GM19397 (cell line): ENCODE data around the gene VSX1.
A peak's percentile ranks its signal among the peaks of the same experiment; 100 is the strongest.

Experiments
- ATAC-seq: cut with Tn5 transposase; IDR thresholded peaks from one replicate; pipeline ENCODE4 v1.9.1; 2021; ENCODE audit warnings: mild to moderate bottlenecking, moderate library complexity; ENCODE audit not compliant: unreplicated experiment

Gene VSX1

DNA sequence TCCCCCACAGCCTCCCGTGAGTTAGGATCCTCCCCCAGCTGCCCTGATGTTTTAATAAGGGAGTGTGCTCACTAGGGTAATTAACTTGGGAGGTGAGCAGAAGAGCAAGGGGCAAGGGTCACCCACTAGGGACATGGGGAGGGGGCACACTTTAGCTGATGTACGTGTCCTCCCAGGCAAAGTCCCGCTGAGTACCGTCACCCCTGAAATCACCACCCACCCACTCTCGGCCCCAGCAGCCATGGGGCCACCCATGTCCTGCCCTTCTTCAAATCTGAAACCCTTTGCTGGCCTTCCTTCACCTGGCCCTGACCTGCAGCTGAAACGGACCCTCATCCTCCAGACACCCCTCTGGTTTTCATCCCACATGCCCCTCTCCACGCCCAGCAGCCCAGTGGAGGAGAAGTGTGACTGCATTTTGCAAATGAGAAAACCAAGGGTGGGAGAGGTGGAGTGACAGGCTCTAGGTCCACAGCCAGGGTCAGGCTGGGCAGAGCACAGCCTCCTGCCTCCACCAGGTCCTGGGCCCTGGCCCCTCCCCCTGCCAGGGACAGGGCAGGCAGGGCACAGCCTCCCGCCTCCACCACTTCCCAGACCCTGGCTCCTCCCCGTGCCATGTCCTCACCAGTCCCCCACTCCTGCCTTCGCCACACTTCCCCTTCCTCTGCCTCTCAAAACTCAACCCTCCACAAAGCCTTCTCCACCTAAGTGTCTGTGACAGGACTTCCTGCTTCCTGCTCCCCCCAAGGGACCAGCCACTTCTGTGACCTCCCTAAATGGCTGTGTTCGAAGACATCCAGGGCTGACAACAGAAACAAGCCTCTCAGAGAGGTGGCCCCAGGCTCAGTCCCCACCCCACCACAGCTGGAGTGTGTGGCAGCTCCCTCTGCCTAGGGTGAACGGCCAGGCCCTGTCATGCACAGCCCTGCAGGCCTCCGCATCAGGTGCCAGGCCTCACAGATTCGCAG lies 39.1 kb downstream of the VSX1 start:
- ATAC-seq: peak; percentile 91

DNA sequence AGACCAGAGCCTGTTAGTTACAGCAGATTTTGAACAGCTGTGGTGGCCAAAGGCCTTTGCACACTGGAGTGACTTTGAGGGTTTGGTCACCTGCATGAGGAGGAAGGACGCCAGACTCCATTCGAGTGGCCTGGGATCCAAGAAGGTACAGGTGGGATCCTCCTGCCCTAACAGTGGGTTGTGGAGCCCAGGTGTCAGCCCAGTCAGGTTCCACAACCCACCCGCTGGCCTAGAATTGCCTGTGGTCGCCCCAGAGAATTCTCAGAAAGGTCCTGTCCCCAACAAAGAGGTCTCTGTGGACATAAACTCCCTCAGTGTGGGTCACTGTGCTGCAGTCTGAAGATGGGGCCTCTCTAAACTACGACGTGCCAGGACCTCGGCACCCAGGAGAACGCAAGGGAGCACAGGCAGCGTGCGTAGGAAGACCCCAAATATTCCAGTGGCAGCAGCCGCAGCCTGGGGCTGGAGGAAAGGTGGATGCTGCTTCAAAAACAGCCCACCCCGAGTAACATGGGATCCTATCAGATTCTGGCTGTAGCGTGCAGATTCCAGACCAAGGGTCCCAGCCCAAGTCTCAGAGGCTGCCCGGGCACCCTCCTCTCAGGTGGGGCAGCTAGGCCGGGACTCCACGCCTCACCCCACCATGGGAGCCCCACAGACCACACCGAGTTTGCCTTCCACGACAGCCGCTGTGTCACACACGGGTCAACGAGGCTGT lies 40.0 kb downstream of the VSX1 start:
- ATAC-seq: no peak

DNA sequence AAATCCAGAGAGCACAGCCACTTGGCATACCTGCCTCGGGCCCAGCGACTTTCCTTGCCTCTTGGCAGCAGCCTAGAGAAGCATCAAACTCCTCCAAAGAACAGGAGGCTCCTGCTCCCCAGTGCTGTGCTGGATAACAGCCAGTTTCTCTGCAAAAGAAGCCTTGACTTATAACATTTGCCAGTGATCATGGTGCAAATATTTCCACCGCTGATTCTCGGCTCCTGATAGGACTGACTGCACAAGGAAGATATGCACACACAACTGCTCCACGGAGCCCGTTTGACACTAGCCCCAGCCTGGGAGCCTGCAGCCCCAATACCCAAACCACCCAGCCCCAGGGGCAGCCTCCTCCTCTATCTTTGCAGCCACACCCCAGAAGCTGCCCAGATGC lies 41.5 kb downstream of the VSX1 start:
- ATAC-seq: no peak

DNA sequence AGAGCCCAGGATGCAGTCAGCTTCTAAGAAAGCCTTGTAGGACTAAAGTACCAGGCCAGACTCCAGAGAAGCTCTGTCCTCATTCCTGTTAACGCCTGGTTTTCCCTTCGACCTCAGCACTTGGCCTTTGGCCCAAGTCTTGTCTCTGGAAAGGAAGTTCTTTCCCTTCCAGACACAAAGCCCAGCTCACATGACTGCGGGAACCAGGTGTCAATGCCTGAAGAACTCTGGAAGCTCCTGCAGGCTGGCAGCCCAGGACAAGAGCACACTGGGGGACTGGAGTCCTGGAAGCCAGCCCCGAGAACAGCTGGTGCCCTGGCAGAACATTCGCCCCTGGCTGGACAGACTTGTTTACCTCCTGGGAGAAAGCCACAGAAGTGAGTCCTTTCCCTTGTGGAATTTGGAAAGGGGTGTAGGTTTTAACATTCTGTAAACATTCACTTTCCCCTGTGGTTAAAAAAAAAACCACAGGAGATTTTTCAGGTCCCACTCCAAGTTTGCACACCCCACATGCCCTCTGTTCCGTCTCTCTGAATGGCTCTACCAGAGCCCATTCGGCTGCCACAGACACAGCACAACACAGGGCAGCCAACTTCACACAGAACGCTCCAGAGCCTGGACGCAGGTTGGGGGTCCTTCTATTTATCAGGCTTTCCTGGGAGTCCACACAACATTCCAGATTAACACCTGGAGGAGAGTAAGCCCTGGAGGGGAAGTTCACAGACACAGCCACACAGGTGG lies 42.1 kb downstream of the VSX1 start:
- no peak for ATAC-seq

DNA sequence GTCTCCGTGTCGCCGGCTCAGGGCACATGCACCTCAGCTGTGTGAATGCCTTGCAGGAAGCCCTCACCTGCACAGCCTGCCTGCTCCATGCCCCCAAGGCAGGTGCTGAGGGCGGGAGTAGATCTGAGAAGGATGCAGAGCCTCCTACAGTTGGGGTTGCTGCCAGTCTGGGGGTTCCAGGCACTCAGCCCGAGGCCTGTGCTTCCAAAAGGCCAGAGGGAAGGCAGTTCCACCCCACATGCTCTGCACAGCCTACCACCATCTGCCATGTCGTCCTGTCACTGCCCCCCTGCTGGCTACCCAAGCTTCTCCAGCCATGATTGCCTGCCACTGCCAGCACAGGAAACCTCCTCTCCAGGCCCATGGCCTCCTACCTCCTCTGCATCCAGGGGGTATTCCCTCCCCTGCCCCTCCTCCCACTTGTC lies 43.3 kb downstream of the VSX1 start:
- no peak for ATAC-seq

DNA sequence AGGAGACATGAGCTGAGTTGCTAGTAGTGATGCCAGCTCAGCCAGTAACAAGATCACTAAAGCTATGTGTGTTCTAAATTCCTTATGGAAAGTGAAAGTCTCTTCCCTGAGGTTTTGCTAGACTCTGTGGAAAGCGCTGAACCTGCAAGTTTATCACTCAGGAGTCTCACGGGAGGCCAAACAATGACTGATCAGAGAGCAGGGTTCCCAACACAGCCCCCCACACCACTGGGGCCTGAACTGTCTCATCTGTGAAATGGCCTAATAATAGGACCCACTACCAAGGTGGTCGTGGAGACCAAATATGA lies 43.9 kb downstream of the VSX1 start:
- ATAC-seq: no peak

DNA sequence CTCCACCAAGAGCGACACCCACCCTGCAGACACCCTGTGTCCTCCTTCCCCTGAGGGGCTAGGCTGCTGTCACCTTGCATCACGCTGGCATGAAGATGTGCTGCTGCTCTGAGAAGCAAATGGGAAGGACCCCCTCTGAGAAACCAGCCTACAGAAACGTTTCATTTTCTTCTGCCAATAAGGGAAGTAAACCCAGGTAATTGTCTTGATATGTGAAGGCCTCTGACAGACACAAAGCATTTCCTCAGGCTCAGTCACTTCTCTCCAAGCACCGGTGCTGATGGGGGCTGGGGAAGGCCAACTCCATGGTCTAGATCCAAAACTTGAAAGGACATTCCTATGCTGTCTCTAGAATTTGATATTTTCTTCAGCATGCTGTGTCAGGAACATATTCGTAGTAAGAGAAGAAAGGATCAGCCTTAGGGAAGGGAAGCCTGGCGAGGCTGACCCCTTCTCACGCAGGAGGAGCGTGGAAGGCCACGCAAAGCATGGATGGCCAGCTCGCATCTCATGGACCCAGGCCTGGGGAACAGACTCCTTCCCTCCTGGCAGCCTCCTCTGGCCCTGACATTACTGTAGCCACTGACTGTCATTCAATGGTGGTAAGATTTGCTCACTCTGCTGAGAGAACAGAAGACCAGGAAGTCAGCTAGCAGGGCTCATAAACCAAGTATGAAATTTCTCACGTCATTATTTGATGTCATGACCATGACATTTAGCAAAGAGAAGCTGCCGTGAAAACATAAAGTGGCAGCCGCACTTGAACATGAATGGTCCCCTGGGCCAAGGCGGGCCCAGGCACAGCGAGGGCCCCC lies 44.4 kb downstream of the VSX1 start:
- no peak for ATAC-seq

DNA sequence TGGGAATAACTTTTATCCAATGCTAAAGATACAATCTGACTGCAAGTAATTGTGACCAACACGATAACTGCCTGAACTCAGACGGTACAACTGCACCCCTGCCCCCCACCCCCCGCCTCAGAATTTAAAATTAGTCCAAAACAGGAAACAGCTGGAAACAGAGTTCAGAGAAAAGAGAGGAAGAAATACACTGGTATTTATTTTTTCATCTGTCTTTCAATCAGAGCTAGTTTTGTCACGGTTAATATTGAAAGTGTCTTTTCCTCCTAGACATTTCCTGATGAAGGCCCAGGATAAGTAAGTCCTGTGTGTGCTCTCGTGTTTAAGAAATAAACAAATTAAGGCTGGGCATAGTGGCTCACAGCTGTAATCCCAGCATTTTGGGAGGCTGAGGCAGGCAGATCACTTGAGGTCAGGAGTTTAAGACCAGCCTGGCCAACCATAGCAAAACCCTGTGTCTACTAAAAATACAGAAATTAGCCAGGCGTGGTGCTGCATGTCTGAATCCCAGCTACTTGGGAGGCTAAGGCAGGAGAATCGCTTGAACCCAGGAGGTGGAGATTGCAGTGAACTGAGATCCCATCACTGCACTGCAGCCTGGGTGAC lies 45.5 kb downstream of the VSX1 start:
- peak; percentile 15 for ATAC-seq

DNA sequence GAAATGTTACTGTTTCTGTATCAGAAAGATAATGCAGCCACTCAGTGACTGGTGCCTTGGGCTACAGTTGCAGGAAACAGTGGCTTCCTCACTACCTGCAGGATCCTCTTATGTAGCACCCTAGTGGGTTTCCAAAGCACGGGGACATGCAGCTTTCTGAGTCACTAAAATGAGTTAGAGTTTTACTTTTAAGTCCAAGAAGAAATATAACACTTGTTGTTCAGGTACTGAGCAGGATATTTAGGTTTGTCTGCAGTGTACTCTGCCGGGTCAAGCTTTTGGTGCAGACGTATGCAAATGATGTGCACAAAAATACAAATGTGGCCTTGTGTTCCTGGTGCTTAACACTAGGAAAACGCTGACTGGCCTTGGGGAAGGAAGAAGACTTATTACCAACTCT lies 46.0 kb downstream of the VSX1 start:
- ATAC-seq: peak; percentile 37

DNA sequence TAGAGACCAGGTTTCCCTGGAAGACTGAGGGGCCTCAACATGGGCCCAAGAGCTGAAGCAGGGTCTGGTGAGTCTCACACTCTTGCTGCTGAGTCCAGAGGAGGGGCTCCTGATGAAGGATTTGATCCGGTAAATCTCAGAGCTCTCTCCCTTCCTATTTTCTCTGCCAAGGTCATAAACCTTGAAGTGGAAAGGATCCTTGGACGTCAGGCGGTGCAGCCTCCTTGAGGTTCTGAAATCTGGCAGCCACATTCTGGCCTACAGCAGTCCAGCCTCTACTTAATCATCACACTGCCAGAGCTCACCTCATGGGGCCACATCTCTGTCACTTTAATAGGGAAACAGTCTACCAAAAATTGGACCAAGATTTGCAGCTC lies 48.0 kb downstream of the VSX1 start:
- no peak for ATAC-seq

DNA sequence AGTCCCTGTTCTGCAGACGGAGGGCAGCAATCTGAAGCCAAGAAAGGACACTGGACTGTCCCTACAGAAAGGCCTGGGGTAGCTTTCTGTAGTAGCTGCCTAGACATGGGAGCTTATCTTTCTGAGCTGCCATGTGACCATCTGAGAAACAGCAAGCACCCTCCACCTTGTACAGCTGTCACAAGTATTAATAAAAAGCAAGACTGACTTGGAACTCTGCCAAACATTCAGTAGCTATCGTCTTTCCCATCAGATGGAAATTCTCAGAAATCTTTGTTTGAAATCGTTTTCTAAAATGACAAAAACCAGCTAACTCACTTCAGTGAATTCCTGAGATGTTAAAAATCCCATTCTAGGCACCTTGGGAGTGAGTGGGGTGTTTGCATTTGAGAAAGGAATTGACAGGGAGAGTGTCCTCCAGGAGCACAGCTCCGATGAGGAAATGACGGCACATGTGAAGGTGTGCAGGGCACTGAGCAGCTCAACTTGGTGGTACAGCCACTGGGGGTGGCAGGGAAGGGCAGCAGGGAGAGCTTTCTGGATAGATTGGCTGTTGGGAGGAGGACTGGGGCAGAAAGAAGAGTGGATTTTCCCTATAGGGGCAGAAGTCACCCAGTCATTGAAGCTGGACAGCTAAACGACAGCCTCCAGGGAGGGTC lies 48.5 kb downstream of the VSX1 start:
- ATAC-seq: no peak

DNA sequence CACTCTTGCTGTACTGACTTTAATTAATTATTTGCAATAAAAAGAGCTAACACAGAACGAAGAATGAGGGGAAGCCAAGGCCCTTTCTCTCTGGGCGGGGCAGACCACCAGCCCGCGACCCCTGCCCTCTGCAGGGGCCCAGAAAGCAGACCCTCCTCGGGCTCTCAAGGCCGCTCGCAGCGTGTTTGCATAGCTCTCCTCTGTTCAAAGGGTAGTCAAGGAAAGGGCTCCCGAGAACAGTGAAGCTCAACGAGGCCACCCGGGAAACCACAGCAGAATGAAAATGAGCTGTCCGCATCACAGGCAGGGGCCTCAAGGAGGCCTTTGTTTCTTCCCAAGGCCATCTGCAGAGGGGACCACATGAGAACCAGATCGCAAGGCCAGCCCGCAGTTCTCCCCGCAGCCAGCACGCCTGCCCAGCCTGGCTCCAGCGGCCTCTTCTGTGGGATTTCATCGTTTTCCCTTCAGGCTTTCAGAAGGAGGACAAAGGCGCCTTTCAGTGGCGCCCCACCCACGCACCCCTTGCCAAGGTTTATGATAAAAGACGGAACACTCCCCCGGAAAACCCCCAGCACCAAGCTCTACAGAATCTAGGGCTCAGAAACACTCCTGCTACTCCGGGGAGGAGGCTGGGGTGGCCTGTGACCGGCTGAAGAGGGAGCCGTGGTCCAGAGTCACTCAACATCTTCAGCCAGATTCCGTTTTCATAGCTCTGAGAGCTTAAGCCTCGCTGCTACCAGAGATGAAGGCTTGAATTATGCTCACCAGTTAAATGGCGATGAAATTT lies 49.3 kb downstream of the VSX1 start:
- ATAC-seq: no peak

DNA sequence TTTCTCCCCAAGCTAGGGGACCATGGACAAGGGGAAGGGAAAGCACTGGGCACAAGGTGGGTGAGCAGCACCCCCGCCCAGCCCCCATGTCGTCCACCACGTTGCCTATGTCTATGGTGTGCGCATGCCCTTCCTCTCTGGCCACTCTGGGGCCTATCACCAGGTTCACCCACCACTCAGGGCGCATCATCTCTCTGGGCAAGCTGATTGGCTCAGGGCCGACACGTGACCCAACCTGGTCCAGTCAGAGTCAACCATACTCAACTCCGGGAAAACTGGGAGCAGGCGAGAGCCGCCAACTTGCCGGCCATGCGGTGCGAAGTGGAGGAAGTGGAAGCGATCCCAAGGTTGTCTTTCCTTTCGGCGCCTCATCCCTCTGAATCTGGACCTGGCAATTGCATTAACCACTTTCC lies 49.9 kb downstream of the VSX1 start:
- ATAC-seq: no peak

DNA sequence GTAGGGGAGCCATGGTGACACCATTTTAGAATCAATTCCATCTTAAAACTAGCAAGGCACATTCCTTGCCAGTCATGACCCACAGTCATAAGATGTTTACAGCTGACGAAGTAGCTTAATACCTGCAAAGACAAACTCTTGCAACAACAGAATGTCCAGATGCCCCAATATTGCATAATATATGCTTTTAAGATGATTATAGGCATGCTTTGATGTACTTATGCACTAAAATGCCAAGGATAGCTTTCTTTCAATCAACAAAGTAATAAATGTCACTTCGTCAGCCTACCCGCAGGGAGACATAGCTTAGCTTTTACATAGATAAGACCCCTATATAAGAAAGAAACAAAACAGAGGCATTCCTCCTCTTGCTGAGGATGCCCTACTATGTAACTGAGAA lies 50.7 kb downstream of the VSX1 start:
- no peak for ATAC-seq

DNA sequence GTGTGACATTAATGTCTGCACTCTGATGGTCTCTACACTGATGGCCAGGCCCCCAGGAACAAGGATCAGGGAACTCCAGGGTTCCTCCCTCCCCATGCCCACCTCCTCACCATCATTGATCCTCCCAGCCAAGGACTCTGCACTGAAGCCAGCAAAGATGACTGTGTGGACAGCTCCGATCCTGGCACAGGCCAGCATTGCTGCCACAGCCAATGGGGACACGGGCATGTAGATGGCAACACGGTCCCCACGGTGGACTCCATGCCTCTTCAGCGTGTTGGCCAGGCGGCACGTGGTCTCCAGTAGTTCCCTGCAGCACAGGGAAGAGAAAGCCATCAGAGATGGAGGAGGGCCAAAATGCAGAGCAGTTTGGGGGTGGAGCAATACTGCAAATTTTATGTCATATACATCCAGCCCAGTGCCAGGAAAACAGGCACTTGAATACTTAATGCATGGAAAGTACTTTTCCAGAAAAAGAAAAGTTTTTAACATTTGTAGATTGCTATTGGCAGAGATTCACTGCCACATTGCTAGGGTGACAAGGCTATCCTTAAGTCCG lies 51.2 kb downstream of the VSX1 start:
- ATAC-seq: no peak

DNA sequence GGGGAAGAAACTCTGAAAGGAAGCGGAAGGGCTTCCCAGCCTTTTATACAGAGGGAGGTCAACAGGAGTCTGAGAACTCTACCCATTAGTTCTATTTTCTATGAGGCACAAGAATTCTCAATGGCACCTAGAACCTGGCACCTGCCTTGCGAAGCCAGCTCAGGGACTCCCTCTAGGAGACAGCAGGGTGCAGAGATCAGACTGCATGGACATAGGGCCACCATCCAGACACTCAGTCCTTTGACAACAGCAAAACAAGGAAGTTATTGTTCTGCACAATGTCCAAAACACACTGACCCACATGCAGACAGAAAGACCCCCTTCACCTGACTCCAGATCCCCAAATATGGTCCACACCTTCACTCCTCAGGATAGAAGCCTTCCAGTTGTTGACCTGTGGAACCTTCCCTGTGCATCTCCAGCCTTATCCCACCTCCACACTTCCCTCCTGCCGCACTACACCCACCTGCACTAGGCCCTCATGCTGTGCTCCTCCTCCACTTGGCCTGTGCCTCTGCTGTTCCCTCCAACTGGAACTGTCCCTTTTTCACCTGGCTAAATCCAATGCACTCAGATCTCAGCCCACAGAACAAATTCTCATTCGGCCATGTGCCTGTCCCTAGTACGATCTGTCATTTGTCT lies 51.8 kb downstream of the VSX1 start:
- no peak for ATAC-seq

DNA sequence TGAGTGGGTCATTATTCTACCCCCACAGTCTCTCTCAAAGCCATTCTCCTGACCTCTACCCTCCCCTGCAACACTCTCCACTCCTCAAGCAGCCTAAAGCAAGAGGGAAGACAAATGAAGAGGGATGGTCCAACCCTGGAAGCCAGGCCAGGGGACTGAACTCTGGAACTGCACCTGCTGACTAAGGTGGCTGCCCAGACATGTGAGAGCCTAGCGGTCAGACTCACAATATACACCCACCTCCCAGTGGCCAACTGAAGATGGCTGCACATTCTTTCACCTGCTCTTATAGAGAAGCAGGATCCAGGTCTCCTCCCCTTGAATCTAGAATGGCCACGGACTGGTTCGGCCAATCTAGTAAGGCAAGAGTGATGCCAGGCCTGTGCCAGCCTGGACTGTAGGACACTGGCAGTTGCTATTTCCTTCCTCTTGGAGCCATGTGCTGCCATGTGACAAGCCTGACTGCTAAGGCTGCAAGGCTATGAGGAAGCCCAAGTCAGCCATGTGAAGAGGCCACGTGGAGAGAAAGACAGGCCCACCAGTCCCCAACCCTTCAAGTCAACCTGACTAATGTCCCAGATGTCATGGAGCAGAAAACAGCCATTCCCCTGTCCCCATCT lies 55.8 kb downstream of the VSX1 start:
- no peak for ATAC-seq
